ENCODE measurements around the gene DAB2IP.

Gene DAB2IP

GRCh38 chr9:121756474-121757280 is 105.2 kb downstream of the DAB2IP start:
- TF ChIP-seq CTCF (IDR thresholded peaks at IDR 0.05; ENCODE audit: control insufficient read depth, extremely low read depth, insufficient read depth): no peak
- no peak for DNase-seq (ENCODE audit: low read depth)
- H3K4me3 ChIP-seq (ENCODE audit: low read depth, low read length): no peak overlapping the region

DNA sequence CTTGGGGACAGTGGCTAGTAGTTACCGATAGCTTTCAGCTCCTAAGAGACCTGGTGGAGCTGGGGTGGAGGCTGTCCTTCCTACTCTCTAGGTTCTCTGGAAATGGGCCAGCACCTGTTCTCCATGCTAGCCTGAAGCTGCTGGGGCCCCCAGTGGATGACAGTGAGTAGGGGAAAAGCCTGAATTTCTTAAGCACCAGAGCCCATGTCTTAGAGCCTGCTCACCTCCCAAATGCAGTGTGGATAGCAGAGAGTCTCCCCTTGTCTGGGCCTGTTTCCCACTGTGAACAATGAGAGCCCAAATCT is 105.8 kb downstream of the DAB2IP start:
- DNase-seq (ENCODE audit: low read depth): no peak
- H3K4me3 ChIP-seq (ENCODE audit: low read depth, low read length): no peak overlapping the region
- TF ChIP-seq CTCF (IDR thresholded peaks at IDR 0.05; ENCODE audit: control insufficient read depth, extremely low read depth, insufficient read depth): no peak

GRCh38 chr9:121758693-121759092 is 107.3 kb downstream of the DAB2IP start:
- no peak for TF ChIP-seq CTCF (IDR thresholded peaks at IDR 0.05; ENCODE audit: control insufficient read depth, extremely low read depth, insufficient read depth)
- H3K4me3 ChIP-seq (ENCODE audit: low read depth, low read length): no peak overlapping the region
- DNase-seq (ENCODE audit: low read depth): no peak

DNA sequence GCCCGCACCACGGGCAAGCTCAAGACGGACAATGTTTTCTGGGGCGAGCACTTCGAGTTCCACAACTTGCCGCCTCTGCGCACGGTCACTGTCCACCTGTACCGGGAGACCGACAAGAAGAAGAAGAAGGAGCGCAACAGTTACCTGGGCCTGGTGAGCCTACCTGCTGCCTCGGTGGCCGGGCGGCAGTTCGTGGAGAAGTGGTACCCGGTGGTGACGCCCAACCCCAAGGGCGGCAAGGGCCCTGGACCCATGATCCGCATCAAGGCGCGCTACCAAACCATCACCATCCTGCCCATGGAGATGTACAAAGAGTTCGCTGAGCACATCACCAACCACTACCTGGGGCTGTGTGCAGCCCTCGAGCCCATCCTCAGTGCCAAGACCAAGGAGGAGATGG is 108.6 kb downstream of the DAB2IP start:
- no peak overlapping the region for H3K4me3 ChIP-seq (ENCODE audit: low read depth, low read length)
- no peak for DNase-seq (ENCODE audit: low read depth)
- no peak for TF ChIP-seq CTCF (IDR thresholded peaks at IDR 0.05; ENCODE audit: control insufficient read depth, extremely low read depth, insufficient read depth)

DNA sequence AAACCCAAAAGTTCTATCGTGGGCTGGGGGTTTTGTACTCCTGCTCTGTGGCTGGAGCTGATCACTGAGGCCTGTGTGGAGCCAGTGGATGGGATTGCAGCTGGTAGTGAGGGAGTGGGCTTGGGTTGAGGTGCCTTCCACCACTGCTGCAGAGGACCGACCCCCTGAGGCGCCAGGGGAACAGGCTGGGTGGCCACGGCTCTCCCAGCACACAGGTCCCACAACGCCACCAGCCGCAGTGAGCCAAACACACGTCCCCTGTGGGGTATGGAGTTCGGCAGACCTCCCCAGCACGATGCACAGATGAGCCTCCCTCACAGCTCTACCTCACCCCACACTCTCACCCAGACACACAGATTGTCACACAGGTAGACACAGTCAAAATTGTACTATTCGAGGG is 109.1 kb downstream of the DAB2IP start:
- no peak for DNase-seq (ENCODE audit: low read depth)
- H3K4me3 ChIP-seq (ENCODE audit: low read depth, low read length): no peak overlapping the region
- no peak for TF ChIP-seq CTCF (IDR thresholded peaks at IDR 0.05; ENCODE audit: control insufficient read depth, extremely low read depth, insufficient read depth)

DNA sequence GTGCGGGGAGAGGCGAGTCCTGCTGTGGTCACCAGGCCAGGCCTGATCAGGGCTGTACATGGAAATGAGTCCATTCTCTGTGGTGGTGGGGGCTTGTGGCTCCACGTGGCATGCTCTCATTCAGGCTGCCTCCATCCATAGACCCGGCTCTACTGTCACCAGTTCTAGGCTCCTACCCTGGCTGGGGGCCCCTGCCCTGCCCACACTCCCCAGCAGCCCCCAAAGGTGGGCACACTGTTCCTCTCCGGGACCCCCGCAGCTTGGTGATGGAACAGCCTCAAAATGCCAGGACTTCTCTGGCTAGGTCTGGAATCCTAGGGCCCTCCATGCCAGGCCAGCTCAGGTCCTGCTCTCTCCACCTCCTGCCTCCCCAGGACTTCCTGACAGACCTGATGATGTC is 111.7 kb downstream of the DAB2IP start:
- DNase-seq (ENCODE audit: low read depth): no peak
- no peak for TF ChIP-seq CTCF (IDR thresholded peaks at IDR 0.05; ENCODE audit: control insufficient read depth, extremely low read depth, insufficient read depth)
- no peak overlapping the region for H3K4me3 ChIP-seq (ENCODE audit: low read depth, low read length)
